GM19240 (cell line): ENCODE measurements around the gene LSR.
"Not testable (repeated sequence)": the region's sequence is repeated elsewhere in the genome, so short reads cannot be mapped to it uniquely, and the experiment has no call there.

Source experiments
- DNase-seq: peaks from one replicate; pipeline ENCODE4 v3.0.0; 2011; ENCODE audit warnings: low spot score; ENCODE audit not compliant: insufficient read length

Gene LSR

DNA sequence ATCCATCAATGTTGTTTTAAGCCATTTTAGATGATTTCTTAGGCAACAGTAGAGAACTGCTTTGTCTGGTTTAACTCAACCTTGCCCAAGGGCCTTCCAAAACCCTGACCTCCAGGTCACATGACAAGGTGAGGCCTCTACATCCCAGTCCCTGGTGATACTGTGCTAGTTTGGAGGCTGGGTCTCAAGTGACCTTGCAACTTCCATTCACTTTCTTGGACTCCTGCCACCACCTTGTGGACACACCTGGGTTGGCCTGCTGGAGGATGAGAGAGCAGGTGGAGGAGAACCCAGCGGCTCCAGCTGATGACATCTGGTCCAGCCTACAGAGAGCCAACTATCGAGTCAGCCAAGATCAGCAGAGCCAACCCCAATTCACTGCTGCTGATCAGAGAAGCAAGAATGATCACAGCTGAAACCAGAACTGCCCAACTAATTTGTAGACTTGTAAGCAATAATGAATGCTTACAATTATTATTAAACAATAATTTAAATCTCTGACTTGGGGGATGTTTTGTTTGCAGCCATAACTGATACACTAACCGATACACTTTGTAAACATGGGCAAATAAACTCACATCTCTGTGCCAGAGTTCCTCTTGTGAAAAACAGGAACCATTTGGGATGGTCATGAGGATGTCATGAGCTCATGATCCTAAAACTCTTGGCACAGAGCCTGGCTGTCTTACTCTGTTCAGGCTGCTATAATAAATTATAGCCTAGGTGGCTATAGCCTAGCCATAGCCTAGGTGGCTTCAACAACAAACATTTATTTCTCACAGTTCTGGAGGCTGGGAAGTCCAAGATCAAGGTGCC lies 31.8 kb upstream of the LSR start:
- no peak for DNase-seq

DNA sequence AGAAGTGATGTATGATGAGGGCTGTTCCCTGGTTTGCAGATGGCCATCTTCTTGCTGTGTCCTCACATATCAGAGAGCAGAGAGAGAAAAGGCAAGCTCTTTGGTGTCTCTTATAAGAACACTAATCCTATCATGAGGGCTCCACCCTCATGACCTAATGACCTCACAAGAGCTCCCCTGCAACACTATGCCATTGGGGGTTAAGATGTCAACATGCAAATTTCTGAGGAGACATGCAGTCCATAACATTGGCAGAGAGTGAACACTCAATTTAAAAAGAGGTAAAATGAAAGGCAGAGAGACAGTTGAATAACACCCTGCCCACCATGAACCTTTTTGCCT lies 31.2 kb upstream of the LSR start:
- DNase-seq = no peak

DNA sequence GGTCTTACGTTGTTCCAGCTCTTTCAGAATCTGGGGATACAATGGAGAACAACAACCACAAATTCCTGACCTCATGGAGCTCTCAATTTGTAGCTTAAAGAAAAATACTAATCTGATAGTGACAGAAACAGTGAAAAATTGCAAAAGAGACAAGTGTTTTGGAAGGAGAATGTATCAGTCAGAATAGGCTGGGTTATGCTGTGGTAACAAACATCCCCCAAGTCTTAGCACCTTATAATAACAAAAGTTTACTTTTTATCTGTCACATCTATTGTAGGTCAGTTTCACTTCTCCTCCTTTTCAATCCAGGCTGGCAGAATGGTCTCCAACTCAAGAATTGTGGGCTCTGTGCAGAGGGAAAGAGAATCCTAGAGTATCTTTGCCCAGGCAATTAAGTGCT lies 29.8 kb upstream of the LSR start:
- no peak for DNase-seq

DNA sequence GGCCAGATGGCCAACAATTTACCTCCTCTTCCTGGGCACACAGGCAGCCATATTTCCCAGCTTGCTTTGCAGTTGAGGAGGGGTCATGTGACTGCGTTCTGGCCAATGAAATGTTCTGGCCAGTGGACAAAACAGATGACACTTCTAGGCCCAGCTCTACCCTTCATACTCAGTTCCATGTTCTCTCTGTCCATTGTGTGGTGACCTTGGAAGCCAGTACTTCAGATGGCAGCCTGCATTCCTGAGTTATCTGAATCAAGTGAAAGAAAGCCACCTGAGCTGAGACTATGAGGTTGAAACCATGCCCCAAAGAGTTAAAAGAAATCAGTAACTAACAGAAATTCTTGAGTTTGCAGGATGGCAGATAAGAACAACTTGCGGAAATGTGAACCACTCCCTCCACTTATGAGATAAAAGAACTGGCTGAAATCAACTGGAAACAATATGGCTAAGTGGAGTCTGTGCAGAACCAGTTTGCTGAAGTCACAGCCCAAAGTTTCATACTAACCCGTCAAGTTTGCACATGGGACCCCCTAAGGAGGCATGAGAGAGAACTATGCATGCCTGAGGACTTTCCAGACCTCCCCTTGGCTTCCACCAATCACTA lies 28.4 kb upstream of the LSR start:
- DNase-seq = no peak

DNA sequence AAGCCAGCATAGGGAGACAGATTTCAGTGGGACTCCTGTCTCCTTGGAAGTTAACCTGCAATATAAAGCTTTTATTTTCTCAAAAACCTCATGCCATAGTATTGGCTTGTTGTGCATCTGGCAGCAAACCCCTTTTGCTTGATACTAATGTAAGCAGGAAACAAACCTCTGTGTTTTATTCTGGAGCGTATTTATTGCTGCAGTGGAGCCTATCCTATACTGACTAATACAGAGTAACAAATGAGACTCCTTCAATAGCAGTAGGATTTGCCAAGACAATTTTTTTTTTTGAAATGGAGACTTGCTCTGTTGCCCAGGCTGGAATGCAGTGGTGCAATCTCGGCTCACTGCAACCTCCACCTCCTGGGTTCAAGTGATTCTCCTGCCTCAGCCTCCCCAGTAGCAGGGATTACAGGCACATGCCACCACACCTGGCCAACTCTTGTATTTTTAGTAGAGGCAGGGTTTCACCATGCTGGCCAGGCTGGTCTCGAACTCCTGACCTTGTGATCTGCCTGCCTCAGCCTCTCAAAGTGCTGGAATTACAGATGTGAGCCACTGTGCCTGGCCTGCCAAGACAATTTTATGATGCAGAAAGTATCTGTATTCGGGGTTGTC lies 27.7 kb upstream of the LSR start:
- not testable (repeated sequence) for DNase-seq

DNA sequence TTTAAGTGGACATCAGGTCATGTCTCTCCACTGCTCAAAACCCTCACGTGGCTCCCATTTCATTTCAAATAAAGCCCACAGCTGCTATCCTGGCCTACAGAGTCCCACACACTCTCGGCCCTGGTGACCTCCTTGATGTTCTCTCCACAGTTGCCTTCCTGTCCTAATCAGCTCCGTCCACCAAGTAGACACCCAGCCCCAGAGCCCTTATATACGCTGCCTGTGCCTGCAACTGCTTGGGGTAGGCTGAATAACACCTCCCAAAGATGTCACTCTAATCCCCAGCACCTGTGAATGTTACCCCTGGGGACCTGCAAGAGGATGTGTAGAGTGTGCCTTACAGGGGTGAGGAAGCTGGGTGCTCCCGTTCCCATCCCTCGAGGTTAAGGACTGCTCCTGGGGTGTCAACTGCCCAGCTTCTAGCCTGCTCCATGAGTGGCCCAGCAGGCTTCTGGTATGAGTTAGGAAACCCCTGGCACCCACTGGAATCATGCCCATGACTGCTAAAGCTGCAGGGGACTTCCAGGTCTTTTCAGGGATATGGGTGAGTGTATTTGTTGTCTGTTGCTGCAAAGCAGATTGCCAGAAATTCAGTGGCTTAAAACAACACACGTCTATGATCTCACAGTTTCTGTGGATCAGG lies 26.3 kb upstream of the LSR start:
- DNase-seq = no peak

DNA sequence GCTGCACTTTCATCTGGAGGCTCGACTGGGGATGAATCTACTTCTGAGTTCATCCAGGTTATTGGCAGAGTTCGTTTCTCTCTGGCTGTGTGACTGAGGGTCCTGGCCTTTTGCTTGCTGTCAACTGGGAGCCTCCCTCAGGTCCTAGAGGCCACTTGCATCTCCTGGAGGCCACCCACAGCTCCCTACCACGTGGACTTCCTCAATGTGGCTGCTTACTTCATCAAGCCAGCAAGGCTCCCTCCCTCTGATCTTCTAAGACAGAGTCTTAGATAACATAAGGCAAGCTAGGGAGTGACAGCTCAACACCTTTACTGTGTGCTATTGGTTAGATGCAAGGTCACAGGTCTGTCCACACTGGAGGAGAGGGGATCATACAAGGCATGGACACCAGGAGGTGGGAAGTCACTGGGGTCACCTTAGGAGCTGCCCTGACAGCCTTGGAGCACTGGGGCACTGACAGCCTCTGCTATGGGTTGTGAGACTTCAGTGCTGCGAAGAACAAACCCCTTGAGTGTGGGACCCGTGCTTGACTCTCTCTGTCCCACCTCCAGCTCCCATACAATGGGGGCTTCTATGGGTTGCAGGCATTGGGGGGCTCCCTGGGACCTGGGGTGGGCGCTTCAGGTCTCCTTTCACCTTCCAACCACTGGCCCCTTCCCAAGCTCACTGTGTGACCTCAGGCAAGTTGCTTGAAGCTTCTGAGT lies 25.6 kb upstream of the LSR start:
- no peak for DNase-seq

DNA sequence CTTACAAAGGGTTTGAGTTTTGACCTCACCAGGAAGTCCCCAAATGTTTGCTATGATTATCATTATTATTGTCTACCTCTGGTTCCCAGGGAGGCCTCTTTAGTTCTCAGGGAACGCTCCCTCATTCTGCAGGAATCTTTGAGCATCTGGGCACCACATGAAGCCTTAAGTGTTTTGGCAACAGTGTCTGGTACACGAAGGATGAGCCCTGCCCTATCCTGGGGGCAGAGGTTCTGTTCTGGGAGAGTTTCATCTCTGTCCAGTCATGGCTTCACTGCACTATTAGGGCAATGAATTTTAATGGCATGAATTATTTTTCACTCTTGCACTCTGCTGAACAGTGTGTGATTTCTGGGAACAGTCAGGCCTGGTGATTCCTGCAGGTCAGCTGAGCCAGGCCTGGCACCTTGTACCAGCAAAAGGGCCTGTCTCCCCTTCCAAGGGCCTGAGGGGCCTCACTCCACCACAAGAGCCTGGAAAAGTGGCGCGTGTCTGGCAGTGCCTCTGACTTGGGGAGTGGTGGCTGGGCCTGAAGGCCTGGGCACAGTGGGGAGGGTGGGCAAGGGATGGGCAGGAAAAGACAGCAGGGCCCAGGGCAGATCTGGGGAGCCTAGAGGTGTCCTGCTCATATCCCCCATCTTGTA lies 24.8 kb upstream of the LSR start:
- no peak for DNase-seq

DNA sequence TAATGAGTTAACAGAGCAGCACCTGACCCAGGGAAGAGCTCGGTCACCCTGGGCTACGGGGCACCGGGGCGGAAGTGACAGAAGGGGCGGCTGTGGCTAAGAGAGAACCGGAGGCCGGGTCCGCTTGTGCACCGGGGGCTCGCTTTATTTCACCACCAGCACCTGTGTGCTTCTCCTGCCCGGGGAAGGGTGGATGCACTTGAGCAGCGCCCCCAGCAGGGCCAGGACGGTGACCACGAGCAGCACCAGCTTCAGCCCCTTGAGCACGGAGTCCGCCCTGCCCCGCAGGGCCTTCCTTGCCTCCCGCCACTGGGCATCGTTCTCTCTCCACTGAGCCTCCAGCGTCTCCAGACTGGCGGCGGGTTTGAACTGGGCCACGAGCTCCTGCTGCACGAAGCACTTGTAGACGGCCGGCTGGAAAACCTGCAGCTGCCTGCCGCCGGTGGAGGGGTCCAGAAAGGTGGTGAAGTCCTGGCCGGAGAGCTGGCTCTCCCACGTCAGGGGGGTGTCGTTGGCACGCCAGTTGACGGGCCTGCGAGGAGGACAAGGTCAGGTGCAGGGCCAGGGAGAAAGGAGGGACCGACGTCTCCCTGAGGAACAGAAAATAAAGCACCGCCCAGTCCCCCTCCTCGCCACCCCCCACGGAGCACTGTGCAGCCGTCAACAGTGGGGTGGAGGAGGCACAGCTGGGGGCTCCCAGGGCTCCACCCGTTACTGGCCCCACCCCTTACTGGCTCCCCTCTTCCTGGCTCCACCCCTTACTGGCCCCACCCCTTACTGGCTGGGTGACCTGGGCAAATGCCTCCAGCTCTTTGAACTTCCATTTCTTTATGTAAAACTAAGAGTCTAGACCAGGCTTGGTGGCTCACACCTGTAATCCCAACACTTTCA lies 23.9 kb upstream of the LSR start:
- no peak for DNase-seq

DNA sequence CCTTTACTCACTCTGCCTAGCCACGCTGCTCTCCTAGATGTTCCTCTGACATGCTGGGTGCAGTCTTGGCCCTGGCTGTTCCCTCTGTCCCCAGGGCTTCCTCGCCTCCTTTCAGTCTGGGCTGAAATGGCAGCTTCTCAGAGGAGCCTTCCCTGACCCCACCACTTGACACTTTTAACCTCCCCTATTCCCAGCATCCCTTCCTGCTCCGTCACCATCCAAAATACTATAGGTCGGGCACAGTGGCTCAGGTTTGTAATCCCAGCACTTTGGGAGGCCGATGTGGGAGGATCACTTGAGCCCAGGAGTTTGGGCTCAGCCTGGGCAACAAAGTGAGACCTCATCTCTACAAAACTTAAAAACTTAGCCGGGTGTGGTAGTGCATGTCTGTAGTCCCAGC lies 22.9 kb upstream of the LSR start:
- no peak for DNase-seq

DNA sequence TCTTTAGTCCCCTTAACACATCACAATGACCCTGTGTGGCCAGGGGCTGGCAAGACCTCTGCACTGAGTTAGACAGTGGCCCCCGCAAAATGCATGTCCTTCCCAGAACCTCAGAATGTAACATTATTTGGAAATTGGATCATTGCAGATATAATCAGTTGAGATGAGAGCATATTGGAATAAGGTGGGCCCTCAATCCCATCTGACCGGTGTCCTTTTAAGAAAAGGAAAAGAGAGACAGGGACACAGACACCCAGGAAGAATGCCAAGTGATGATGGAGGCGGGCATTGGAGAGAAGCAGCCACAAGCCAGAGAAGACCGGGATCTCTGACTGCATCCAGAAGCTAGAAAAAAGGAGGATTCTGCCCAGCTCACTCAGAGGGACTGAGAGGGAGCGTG lies 22.1 kb upstream of the LSR start:
- no peak for DNase-seq

DNA sequence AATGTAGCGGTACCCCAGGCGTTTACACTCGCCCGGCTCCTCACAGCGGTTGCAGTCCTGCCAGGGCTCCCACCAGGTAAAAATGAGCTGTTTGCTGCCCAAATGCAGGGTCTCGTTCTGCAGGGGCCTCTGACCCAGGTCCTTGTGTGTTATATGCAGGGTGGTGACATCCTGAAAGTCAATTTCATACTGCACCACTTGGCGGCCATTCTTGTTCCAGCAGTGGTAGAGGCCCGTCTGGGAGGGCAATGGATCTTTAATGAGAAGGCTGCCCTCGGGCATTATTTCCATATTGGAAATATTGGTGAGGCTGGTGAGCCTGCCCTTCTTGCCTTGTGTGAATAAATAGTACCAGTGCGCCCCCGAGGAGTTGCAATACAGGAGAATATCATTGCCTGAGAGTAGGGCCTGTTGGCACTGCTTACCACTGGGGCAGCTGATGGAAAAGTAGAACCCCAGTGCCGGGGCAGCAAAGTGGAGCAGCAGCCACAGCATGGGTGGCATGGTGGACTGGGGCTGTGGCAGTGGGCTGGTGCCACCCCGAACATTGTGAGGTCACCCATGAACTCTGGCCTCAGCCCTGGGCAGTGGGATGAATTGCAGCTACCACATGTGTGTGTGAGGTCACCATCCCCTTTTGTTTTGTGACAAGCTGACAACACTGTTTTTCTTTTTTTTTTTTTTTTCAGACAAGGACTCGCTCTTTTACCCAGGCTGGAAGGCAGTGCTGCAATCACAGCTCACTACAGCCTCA lies 20.4 kb upstream of the LSR start, which contains the start of gene FAM187B:
Gene FAM187B (minus strand): TSS at position 563 of the 754 bp plus-strand sequence. CDS start 59 bp downstream, at position 504.
- no peak for DNase-seq

DNA sequence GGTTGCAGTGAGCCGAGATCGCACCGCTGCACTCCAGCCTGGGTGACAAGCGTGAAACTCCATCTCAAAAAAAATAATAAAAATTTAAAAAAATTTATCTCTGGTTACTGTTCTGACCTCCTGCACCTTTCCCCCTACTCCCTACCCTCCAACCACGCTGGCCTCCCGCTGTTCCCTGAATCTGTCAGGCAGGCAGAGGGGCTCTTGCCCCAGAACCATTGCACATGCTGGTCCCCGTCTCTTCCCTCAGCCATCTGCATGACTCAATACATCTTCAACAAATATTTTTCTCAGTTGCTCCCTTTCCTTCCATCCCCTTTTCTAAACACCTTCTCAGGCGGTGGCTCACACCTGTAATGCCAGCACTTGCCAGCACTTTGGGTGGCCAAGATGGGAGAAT lies 19.2 kb upstream of the LSR start:
- DNase-seq = no peak

DNA sequence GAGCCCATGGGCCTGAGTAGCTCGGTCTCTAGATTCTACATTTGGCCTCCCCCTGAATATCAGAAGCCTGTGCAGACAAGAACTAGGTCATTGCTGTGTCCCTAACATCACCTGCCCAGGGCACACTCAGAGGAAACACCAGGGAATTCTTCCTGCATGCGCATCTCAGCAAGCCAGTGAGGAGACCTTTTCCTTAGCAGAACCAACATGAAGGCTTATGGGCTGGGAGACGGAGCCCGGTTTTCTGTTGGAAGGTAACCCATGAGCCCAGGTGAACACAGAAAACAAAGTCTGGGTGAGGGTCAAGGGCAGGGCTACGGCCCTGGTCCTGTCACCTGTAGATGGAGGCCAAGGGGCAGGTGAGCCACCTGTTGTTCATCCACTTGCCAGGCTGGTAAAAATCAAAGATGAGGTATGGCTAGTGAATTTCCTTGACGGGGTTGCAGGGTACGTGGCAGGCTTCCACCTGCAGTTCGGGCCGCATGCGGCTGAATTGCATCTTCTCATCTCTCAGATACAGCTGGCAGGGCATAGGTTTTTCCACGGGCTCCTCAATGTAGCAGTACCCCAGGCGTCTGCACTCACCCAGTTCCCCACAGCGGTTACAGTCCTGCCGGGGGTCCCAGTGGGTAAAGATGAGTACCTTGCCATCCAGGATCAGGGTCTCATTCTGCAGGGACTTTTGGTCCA lies 16.7 kb upstream of the LSR start:
- DNase-seq = no peak

DNA sequence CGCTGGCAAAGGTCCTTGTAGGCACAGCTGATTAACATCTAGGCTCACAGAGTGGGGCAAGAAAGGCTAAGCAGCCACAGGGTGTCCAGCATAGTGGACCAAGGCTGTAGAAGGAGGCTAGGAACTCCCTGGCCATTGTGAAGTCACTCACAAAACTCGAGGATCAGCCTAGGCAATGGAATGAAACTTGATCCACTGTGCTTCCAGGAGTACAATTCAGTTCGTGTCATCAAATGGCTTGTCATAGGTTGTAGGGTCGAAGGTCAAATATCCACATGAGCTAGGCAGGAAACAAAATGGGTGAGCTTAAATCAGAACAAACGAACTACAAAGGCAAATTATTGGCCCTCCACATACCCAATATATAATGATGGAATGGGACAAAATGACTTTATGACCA lies 15.9 kb upstream of the LSR start:
- DNase-seq = no peak

DNA sequence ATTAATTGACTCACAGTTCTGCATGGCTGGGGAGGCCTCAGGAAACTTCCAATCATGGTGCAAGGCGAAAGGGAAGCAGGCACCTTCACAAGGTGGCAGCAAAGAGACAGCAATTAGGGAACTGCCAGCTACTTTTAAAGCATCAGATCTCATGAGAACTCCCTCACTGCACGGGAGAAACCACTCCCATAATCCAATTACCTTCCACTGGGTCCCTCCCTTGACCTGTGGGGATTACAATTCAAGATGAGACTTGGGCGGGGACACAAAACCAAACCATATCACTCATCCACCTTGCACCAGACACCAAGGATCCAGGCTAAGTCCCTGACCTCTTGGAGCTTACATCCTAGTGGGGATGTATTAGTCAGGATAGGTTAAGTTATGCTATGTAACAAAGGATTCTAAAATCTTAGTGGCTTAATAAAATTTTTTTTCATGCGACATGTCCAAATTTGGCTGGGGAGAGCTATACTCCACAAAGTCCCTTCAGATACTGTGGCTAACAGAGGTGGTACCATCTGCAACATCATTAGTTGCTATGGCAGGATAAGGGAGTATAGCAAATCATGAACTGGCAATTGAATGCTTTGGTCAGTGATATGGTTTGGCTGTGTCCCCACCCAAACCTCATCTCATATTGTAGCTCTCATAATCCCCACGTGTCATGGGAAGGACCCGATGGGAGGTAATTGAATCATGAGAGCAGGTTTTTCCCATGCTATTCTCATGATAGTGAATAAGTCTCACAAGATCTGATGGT lies 12.0 kb upstream of the LSR start:
- no peak for DNase-seq

DNA sequence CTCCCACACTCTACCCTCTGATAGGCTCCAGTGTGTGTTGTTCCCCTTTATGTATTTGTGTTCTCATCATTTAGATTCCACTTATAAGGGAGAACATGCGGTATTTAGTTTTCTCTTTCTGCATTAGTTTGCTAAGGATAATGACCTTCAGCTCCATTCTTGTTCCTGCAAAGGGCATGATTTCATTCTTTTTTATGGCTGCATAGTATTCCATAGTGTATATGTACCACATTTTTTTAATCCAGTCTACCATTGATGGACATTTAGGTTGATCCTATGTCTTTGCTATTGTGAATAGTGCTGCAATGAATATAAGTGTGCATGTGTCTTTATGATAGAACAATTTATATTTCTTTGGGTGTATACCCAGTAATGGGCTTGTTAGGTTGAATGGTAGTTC lies 9.2 kb upstream of the LSR start:
- DNase-seq = not testable (repeated sequence)

DNA sequence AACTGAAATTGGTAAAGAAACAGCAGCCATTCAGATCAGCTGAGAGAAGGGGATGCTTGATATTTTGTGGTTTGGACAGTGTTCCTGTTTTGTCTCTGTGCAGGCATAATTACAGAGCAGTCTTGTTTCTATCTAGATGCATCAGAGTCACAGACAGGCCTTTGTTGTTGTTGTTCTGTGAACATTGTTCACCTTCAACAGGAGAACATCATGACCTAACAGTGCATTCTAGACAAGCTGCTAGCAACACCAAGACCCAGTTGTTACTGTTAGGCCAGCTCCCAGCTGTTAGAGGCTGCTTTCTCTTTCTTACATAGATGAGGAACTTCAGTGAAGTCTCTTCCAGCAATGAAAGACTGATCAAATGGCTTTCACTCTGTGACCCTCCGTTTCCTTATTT lies 8.5 kb upstream of the LSR start:
- no peak for DNase-seq
